HG03097 (cell line): ENCODE measurements around the gene DUOX2.
"Not testable (repeated sequence)": the region's sequence is repeated elsewhere in the genome, so short reads cannot be mapped to it uniquely, and the experiment has no call there.

Experiments
- ATAC-seq: cut with Tn5 transposase; IDR thresholded peaks from one replicate; pipeline ENCODE4 v1.9.1; 2021; ENCODE audit not compliant: unreplicated experiment, low FRiP score

The DUOX2 gene

DNA sequence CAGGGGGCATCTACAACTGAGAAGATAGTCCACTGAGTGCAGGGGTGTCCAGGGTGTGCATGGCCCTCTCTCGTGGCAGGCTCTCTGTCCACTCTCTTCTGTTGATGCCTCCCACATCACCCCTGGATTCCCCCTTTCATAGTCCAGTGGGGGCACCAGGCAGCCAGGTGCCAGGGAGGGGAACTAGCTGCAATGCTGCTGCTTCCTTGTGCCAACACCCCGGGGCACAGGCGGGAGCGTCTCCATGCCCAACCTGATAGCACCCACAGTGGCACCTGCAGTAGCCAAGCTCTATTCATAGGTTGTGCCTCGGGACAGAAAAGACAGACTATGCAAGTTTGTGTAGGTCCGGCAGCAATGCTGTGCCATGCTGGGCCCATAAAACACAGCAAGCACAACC is 11.7 kb downstream of the DUOX2 start:
- no peak for ATAC-seq

DNA sequence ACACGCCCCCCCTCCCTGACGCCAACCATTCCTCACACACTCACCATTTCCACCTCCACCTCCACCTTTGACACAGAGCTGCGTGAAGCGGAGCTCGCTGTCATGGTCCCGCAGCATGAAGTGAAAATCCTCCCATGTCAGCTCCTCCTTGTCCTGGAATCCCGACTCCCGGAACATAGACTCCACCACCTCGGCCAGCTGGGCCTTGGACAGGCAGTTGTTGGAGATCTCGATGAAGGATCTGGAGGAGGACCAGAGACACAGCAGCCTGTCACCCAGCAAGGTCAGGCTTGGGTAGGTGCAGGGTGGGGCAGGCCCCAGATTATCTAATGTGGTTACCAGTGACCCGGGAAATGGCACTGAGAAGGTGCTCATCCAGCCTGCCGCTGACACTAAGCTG is 12.2 kb downstream of the DUOX2 start:
- no peak for ATAC-seq

DNA sequence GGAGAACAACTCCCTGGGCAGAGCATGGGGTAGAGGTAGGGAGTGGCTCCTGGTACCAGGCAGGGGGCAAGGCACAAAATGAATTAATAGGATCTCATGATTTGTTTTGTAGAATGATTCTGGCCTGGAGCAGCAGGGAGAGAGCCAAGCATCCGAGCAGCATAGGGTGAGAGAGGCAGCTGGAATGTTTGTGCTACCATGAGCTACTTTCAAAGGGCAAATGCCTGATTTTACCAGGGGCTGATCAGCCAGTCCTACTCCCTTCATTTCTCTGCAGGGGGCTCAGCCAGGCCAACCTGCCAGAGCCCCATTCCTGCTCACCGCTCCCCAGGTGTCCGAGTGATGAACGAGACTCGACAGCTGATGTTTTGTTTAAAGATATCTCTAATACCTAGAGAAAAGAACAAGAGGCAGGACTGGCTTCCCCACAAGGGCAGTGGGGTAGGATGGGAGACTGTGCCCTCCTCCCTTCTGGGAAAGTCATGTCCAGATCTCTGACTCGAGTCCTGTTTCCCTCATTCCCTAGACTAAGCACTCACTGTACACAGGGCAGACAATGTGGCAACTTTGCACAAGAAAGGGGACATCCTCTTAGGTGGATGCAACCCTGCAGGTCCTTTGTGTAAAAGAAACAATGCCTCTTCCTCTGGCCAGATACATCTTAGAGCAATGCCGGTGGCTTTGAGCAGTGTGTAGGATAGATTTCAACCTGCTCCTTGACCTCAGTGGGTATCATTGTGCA is 12.9 kb downstream of the DUOX2 start:
- ATAC-seq, result no peak

DNA sequence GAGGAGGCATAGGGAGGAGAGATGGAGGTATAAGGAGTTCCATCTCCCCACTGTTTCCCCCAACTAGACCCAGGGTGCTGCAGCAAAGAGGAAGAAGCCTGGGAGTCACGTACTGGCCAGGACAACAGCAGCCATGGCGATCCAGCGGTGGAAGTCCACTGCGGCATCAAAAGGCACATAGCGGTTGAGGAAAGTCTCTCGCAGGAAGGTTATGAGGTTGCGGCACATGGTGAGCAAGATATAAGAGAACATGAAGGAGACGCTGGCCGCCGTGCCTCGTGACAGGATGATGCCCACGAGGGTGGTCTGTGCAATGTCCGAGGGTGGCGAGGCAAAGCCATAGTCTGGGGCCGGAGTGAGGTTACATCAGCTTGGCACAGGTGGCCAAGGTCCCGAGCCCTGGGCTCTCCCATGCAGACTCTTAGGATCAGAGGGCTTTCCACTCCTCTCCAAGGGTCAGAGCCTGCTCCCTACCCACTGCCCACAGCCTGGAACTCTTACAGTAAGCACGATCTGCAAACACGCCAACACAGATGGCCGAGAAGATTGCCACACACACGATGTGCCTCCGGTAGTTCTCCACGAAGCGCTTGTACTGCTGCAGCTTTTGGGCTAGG is 14.3 kb downstream of the DUOX2 start:
- no peak for ATAC-seq

DNA sequence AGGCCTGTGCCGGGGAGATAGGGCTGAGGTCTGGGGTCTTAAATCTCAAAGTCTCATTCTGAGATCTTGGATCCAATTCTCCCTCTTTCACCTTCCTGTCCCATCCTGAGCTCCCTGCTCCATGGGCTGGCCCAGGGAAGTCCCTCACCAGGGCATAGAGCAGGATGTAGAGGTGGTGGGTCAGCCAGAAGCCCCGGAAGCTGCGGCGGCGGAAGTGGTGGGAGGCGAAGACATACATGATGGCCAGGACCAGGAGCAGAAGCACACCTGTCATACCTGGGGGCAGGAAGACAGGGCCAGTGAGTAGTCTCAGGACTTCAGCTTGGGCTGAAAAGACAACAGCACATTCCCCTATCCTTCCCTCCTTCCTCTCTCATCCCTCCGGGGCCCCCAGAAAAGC is 16.5 kb downstream of the DUOX2 start:
- ATAC-seq, result no peak

DNA sequence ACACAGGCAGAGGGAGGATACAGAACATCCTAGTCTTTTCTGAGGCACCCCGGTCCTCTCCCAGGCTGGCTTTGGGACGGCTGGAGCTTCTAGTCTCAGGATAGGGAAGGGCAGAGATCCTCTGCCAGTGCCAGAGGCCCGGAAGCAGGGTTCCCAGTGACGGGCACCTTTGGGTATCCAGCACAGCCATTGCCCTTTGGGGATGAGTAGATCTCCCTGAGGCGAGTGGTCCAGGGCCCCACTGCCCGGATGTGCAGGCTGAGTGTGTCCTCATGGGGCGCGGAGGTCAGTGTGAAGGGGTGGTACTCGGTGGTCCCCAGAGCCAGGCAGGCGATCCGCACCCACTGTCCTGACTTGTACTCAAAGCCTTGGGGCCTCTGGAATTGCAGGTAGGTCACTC is 18.3 kb downstream of the DUOX2 start:
- ATAC-seq, result no peak

DNA sequence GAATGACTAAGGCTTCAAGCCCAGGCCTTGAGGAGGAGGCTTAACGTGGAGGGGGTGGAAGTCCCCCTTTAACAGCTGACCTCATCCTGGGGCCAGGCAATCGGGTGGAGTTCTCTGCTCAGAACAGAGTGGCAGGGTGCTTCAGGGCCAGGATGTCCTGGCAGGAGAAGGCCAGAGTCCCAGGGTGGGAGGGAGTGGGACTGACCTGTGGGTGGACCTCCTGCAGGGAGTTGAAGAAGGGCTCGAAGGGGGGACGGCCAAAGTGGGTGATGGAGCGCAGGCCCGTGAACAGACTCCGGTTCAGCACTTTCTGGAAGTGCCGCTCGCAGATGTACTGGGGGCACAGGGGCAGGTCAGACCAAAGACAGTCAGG is 19.6 kb downstream of the DUOX2 start:
- no peak for ATAC-seq

DNA sequence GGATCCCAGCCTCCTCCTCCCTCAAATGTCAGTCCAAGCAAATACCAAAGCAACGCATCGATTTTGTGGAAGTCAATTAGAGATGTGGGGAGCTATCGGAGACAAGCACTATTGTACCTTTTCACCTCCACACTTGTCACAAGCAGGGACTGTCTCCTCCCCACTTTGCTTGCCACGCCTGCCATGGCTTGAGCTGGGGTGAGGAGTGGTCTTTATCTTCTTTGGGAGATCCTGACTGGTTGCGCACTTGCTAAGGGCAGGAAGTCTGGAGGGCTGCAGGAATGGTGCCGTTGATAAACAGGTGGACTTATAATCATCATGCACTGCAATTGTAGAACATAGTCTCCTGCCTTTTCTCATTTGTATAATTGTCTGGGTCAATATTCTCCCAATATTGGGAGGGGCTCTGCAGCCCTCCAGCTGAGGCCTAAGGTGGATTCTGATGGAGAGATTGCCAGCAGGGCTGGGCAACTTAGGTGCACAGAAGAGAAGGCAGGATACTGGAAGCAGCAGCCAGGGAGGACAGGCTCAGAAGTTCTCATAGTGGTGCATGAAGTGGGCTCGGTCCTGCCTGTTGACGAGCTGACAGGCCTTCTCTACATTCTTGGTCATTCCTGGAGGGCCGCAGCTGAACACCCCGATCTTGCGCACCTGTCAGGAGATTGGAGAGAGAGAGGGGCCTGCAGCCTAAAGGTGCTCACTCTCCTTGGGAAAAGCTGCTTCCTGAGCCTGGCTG is 20.2 kb downstream of the DUOX2 start:
- no peak for ATAC-seq

DNA sequence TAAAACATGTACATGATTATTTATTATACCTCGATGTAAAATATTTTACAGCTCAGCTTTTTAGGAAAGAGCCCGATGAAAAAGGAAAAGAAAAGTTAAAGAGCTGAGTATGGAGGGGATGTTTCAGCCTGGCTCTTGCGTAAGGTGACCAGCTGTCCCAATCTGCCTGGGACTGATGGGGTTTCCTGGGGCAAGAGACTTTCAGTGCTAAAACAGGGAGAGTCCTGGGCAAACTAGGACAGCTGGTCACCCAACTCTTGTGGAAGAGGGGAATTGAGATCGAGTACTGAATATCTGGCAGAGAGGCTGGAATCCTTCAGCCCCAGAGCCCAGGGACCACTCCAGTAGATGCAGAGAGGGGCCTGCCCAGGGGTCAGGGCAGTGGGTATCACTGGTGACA is 21.0 kb downstream of the DUOX2 start:
- no peak for ATAC-seq

DNA sequence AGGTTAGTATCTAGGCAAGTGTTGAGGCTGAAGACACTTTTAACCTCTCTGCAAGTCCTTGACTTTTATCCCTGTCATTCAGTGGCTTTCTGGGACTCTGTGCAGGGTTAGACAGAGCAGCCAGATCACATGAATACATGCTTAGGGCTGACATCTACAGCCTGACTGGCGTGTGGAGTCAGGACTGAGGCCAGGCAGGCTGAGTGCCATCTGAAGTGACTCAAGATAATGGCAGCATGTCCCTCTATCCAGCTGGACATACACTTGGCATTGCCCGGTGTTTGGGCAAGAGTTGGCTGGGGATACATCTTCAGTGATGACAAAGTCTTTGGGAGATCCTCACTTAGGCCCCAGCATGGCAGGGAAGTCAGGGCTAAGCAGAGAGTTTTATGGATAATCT is 22.4 kb downstream of the DUOX2 start:
- no peak for ATAC-seq

DNA sequence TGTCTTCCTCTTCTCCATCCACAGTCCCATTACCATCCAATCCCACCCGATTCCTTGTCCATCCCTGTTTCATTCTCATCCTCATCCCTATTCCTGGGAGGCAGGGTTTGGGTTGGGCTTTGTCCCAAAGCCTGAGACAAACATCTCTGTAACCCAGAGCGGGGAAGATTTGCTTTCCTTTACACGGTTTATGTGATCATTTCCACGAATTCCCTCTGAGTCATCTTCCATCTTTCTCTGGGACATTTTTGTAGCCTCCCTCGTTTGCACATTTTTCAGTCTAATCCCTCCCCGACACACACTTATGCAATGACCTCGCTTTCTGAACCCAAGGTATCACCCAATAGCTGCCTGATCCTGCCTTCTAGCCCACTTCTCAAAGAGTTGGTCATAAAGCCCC is 22.8 kb downstream of the DUOX2 start:
- no peak for ATAC-seq

DNA sequence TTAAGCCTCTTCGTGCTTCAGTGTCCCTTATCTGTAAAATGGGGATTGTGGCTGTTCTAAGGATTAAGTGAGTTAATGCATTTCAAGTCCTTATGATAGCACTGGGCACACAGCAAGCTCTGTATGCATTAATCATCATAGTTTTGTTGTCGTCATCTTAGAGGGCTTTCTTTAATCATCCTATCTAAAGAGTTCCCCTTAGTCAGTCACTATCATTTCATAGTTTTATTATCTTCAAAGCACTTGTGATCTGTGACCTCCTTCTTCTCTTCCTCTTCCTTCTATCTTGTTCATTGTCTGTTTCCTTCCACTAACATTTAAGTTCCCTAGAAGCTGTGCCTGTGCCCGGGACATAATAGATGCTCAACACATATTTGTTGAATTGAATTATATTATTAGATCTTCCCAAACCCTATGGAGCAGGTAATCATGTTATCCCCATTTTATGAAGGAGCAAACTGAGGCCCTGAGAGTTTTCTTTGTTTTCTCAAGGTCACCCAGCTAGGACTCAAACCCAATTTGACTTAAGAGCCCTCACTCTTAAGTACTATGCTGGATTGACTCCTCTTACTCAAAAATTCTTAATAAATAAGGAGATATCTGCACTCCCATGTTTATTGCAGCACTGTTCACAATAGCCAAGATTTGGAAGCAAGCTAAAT is 24.1 kb downstream of the DUOX2 start:
- ATAC-seq, result no peak

DNA sequence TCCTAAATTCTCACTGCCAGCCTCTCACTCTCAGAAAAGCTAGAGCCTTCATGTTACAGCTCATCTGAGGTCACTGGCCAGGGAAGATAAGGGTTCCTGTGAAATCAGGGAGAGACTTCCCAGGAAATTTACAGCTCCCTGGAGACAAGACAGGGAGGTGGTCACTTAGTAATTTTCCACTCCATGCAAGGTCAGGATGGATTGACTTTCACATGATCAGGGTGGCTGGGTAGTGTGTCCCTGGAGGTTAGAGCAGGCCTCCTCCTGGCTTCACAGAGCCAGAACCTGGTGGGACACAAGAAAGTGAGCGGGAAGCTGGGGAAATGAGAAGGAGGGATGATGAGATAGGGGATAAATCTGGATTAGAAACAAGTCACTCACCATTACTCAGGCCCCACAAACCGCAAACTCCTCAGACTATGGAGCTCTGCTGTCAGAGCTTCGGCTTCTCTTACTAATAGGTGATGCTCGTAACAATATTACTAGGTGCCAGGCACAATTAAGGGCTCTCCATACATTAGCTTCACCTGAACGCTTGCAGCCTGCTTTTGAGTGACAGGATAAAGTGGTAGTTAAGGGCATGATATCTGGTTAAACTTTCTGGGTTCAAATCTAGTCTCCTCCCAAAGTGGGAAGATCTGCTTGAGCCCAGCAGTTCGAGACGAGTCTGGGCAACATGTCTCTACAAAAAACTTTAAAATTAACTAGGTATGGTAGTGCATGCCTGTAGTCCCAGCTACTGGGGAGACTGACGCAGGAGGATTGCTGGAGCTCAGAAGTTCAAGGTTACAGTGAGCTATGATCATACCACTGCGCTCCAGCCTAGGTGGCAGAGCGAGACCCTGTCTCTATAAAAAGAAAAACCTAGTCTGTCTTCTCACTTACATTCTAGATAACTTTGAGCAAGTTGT is 24.9 kb downstream of the DUOX2 start:
- ATAC-seq, result no peak

DNA sequence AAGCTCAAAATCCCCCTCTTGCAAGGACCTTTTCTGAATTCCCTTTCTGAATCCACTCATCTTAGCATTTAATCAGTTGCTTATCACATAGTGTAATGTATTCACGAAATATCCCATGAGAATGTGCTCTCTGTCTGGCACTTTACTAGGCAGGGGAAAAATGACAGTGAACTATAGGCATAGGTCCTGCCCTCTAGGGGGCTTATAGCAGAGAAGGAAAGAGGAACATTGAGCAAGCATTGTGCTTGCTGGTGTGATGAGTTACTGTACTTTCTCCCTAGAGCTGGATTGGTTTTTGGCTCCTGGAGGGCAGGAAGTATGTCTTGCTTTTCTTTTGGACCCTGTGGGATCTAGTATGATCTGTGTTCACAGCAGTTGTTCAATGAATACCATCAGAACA is 26.5 kb downstream of the DUOX2 start:
- no peak for ATAC-seq

DNA sequence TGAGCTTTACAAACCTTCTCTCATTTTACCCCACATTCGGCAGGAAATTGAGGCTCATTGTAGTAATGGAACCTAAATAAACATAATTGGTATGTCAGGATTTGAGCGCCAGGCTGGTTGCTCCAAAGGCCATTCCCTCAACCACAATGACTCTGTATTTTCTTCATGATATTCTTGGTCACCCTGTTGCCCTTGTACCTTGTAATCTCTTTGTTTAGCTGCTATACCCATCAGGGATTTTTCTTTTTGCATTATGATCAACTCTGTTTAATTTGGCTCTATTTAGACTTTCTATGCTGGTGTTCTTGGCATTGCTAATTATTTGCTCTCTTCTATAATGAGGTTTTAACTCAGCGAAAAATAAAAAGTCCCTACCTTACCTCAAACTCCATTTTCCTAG is 29.8 kb downstream of the DUOX2 start:
- ATAC-seq, result no peak

DNA sequence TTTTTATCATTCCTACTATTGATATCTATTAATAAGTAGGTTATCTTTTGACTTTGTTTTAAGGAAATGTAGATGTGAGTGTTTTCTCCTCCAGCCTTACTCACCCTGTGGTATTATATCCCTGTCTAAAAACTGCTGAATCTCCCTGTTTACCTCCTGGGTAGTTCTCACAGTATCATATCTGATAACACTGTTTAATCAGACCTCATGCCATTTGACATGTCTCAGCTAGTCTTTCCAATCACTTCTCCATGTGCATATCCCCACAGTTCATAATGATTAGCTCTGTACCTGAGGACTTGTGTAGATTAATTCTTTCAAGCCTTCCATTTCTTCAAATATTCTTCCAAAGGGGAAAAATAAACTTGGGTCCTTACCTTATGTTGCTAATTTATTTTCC is 30.7 kb downstream of the DUOX2 start:
- ATAC-seq, result no peak

DNA sequence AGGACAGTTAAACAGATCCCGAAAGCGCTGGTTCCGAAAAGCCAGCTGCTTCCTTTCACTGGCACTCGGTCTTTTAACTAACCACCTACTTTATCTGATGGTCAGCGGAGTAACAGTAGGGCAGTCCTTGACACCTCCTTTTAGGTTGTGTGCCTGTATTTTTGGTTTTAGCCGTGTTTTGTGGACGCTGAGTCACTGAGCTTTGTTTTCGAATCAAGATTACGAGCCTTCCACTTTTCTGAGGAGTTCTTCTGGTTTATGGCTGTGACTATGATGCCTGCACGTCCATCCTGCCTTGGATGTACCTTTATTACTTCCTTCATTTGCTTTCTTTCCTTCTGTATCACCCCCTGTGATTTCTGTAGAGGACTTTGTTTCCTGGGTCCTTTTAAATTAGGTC is 31.6 kb downstream of the DUOX2 start:
- ATAC-seq, result not testable (repeated sequence)

DNA sequence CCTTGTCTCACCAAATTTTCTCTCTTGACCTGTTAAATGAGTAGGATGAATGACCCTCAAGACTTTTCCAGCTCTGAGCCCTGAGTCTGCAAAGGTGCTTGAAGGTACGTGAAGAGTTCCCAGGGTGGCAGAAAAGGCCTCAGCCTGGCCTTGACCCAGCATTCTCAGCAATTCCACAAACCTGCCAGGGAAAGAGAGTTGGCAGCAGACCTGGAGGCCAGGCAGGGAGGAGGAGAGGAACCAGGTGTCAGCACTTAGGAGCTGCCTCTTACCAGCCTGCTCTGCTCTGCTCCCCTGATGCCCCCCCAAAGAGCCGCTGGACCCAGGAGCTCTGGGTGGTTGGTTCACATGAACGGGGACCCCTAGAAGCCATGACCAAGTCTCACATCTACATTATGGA is 33.4 kb downstream of the DUOX2 start:
- ATAC-seq, result not testable (repeated sequence)

DNA sequence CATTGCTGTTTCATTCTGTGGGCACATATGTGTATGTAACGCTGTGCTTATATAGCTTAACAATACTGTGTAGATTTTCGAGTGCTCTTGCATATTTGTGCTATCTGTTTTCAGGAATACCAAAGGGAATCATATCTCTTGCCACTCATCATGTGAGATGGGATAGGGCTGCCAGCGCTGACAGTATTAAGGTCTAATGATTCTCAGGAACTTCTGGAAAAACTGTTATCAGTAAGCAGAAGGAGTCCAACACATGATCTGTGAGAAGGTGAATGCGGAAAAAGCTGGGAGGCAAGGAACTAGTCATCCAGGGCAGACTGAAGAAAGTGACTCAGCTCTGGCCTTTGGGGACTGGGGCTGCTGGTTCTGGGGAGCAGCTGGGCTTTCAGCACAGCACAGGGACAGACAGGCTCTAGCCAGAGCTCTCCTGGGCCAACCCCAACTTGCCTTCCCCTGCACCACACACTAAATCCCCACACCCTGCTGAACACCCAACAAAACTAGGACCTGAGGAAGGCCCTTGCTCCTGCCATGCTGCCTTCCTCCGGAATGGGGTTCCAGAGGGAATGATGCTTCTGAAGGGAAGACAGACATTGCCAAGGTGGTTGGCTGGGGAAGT is 34.2 kb downstream of the DUOX2 start:
- not testable (repeated sequence) for ATAC-seq

DNA sequence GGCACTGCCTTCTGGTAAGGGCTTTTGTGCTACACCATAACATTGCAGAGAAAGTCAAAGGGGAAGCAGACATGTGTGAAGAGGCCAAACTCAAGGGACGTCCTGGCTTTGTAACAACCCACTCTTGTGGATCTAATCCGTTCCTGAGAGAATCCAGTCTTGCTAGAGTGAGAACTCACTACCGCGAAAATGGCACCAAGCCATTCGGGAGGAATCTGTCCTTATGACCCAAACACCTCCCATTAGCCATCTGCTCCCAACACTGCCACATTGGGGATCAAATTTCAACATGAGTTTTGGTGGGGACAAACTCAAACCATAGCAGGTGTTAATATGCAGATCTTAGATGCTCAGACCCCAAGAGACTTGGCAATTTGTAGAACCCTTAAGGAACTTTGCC is 34.8 kb downstream of the DUOX2 start:
- ATAC-seq, result not testable (repeated sequence)
